Measurements from ENCODE around the gene SLC35C1. TPM values are rescaled to one million over a fixed set of nuclear protein-coding genes. Genes with fewer than 3 reads are reported as not detected.

SLC35C1 gene
- total RNA-seq, 1 donor from 2014 or later, result 4.3 TPM

DNA sequence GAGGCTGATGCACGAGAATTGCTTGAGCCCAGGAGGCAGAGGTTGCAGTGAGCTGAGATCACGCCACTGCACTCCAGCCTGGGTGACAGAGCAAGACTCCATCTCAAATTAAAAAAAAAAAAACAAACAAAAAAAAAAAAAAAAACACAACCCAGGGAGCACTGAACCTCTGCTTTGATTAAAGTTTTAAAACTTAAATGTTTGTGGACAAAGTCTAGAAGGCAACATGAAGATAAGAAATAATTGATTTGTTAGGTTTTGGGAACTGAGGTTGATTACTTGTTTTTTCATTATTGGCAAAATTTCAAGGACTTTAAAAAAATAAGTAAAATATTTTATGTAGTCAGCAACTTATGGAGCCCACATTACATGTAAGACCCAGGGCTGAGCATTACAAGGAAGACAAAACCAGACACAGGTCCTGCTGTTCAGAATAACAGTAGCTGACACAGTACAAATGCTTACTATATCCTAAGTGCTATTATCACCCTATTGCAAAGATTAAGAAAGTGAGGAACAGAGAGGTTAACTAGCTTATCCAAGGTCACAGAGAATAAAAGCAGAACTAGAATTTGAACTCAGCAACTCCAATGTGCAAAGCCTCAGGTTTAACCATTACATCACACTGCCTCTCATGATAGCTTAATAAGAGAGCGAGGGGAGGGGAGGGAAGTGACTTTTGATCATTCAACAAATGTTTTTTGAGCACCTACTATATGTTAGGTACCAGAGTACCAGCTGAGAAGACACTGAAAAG, 40.1 kb downstream of the SLC35C1 start:
- no peak for DNase-seq (ENCODE audit: low spot score)

DNA sequence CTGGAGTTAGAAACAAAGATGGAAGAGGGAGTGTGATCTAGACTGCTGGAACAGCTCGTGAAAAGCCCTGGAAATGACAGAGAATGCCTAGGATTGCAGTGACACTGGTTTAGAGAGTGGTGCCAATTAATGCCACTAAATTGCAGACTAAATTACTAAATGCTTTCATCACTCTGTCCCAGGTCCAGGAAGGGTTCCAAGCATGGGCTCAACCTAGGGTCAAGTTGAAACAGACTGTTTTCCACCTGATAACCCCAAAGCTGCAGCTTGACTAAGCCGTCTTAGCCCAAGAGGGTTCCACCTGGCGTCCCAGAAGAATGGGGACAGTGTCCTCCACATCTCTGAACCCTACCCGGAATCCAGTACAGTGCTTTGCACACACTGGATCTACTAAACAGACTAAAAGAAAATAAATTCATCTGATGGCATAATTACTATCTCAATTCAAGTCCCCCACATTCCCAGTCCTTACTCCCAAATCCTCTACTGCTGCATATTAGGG, 41.3 kb downstream of the SLC35C1 start:
- DNase-seq (ENCODE audit: low spot score), result no peak

DNA sequence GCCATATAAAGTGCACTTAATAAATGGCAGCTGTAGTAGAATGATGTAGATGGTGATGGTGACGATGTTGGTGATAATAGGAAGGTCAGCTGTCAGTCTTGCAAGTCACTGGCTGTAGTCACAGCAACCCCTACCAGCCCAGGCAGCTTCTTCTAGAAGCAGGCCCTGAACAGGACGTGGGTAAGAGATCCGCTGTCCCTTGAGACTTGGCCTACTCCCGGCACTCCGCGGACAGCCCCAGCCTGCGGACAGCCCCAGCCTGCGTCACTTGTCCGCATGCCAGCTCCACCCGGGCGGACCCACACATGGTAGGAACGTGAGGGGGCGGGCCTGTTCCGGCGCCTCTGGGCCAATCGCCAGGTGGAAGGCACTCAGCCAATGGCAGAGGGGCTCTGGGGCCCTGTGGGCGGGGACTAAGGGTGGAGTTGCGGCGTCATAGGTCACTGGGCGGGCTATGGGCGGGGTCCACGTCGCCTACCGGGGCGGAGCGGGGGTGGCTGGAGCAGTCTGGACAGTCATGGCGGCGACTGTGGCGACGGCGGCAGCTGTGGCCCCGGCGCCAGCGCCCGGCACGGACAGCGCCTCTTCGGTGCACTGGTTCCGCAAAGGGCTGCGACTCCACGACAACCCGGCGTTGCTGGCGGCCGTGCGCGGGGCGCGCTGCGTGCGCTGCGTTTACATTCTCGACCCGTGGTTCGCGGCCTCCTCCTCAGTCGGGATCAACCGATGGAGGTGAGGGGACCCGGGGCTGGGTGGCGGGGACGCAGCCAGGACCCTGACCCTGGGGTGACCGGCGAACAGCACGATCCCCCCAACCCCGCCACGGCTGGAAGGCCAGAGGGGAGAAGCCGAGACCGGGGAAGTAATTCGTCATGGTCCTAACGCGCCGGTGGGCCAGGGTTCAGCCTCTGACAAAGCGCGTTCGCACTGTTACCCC, 42.3 kb downstream of the SLC35C1 start, which contains the start of gene CRY2:
Gene CRY2, plus strand, starts transcription at position 502 of the 937 bp plus-strand sequence. Its CDS starts 16 bp downstream, at position 518.
- DNase-seq (ENCODE audit: low spot score), result peak; percentile 98

DNA sequence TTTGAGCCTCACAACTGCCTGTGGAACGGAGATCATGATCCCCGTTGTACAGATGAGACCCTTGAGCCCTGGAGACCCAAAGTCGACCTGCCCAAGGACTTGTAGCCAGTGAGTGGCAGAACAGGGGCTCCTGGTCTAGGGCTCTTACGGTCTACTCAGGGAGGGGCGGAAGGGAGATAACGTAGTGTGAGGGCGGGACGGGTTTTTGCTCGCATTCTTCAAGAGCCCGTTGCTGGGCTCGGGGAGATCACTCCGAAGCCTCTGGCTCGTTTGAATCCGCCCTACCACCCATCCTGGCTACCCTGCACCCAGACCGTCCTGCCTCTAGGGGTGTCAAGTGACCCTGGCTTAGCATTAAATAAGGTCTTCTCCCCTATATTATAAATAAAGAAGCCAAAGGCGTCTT, 43.0 kb downstream of the SLC35C1 start:
- DNase-seq (ENCODE audit: low spot score), result peak; percentile 74

DNA sequence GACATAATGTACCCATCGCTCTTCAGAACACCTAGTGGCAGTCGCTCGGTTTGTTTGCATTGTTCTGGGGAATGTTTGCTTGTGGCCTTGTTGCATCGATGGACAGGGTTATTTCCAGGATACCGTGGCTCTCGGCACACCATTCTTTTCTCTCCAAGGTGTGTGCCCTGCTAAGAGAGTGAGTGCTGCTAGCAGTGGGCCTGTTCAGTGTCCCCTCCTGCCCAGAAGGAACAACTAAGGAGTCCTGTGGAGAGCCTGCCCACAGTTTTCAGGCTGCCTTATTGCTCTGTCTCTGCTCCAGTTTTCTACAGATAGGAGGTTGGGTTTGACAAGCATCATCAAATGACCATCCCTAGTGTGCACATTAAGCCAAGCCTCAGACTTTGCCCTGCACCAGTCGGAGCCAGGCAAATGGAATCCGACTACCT, 43.7 kb downstream of the SLC35C1 start:
- DNase-seq (ENCODE audit: low spot score), result no peak

DNA sequence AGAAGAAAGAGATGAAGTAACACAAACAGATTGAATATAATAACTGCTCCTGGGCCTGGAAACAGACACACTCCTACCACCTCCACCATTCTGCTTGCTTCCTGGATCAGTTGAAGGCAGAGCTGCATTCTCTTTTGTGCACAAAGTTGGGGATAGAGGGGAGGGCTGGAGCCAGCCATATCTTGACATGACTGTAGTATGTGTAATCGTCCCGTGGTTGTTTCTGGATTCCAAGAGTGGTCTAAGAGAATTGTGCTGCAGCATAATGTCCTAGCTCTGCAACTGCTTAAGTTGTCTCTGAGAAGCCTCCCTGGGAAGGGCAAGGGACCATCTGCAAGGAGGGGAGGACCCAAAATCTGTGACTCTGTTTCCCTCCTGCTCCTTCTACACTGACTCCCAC, 45.5 kb downstream of the SLC35C1 start:
- DNase-seq (ENCODE audit: low spot score), result no peak

DNA sequence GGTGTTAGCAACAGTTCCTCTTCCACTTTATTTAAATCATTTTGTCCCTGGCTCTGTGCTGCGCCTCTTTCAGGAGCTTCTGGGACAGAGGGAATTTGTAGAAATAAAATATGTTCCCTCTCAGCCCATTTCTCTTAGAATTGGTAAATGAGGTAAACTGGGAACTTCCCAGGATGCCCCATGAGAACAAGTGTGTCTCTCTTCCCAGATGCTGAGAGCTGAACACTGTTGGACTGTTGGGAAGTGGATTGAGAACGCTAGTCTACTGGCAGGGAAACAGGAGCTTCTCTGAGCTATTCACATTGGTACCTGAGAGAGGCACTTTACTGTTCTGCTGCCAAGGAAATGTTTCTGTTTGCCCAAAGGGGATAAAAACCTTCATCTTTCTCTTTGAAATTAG, 46.3 kb downstream of the SLC35C1 start:
- DNase-seq (ENCODE audit: low spot score), result no peak

DNA sequence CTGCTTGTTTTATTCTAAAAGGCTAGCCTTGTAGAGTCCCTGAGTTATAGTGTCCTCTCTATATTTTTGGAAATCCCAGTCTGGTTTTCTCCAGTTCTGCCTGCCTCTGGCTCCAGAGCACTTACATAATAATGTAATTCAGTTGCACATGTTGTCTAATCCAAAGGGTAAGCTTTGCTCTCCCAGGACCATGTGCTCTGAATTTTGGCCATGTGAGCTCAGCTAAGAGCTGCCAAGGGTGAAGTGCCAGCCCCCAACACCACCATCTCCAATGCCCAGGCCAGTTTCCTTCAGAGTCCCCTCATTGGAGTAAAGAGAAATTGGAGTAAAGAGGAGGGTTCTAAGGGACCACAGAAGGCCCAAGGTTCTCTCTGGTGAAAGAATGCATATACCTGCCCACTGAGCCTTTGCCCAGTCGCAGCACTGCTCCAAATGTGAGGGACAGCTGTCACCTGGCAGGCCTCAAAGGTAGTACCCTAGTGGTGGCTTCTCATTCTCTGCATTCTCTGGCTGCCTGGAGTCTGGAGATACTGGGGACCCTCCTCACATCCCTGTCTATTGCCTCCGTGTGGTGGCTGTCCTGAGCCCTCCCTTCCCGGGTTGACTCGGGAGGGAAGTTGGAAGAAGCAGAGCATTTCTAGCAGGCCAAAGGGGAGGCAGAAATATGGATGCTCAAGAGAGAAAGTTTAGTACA, 47.2 kb downstream of the SLC35C1 start:
- no peak for DNase-seq (ENCODE audit: low spot score)

DNA sequence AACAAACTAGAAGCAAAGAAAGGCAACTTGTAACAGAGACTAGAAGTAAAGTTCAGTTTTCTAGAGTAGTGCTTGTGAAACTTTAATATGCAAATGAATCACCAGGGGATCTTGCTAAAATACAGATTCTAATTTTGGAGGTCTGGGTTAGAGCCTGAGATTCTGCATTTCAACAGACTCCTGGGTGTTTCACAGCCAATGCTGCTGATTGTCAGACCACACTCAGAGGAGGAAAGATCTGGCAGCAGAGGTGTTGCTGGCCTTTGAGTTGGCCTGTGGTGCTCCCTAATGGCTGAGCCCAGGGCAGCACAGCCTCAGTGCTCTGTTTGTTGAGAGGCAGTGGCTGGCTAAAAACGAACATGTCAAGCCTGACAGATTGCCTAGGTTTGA, 47.8 kb downstream of the SLC35C1 start:
- DNase-seq (ENCODE audit: low spot score), result no peak

DNA sequence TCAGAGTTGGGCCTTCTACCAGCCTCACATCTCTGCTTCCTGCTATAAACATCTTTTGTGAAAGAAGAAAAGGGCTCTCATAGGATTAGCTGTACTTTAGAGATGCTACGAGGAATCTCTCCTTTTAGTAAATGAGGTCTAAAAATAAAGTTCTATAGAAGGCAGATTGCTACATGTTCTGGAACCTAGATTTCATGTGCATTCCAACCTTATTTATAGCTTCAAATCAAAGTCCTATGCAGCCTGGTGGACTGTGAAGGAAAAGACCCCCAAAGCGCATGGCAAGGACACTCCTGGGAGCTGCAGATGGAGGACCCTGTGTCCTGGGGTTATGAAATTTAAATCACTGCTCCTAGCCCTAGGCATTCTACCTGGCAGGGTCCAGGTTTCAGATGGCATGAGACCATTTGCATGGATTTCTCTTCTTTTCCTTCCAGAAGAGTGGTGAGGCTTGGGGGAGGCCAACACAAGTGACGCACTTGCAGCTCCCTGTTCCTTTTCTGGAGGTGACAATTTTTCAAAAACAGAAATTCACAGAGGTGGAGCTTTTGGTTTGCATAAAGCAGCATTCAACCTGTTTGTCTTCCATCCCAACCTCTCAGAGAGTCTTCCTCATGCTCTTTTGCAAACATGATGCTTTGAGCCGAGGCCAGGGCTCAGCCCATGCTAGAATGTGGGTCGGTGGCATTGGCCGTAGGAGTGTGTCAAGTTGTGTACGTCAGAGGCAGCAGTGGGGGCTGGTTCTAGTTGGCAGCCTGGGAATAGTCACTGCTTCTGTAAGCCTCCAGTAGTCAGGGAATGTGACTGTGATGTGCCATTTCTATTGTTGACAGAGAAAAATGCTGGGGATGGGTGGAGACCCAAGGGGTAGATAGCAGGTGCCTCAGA, 48.6 kb downstream of the SLC35C1 start:
- DNase-seq (ENCODE audit: low spot score), result peak; percentile 42

DNA sequence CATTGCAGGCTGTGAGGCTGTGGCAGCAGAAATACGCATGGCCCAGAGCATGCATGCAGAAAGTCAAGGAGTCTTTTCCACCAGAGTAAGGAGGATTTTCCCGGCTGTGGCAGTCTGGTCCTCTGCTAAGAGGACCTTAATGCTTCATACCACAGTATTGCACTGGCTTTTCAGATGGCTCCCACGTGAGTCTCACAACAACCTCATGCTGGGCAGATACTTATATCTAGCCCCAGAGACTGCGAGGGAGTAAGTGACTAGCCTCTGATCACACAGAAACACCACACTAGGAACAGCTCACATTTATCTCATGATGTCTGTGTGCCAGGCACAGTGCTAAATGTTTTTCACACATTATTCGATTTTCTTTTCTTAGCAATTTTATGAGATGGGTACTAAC, 50.4 kb downstream of the SLC35C1 start:
- no peak for DNase-seq (ENCODE audit: low spot score)

DNA sequence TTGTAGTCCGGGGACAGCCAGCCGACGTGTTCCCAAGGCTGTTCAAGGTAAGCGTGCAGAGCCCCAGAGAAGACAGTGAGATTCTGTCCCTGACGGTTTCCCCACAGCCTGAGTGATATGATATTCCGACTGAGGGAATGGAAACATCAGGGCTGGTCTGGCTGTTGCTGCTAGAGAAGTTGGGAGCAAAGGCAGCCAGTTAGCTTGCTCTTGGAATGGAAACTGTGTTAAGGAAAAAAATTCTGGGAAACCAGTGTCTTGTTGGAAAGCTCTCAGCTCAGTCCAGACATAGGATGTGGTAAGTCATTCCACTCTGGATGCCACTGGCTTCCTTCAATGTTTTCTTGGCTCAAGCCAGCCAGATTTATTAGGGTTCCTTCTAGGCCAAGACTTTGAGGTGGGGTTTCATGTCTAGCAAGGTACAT, 51.1 kb downstream of the SLC35C1 start:
- peak; percentile 69 for DNase-seq (ENCODE audit: low spot score)

DNA sequence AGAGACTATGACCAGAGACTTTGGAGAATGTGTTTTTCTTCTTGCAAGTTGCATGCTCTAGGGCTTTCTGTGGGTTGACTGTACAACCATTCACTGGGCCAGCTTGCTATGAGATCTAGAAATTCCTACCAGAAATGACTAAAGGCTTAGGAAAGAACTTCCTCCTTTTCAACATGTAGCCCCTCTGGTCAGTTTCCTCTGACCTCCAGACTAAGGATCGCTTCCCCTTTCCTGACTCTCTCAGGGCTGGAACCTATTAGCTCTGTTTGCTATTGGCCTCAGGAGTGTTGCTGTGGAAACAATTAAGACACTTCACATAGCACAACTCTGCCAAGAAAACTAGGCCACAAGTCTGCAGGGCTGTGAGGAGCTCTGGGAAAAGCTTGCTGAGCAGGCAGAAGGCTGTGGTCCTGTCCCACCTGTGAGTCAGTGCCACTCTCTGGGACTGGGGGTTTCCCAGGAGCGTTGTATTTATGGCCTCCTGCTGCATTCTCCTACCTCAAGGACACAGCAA, 53.1 kb downstream of the SLC35C1 start:
- peak; percentile 90 for DNase-seq (ENCODE audit: low spot score)

DNA sequence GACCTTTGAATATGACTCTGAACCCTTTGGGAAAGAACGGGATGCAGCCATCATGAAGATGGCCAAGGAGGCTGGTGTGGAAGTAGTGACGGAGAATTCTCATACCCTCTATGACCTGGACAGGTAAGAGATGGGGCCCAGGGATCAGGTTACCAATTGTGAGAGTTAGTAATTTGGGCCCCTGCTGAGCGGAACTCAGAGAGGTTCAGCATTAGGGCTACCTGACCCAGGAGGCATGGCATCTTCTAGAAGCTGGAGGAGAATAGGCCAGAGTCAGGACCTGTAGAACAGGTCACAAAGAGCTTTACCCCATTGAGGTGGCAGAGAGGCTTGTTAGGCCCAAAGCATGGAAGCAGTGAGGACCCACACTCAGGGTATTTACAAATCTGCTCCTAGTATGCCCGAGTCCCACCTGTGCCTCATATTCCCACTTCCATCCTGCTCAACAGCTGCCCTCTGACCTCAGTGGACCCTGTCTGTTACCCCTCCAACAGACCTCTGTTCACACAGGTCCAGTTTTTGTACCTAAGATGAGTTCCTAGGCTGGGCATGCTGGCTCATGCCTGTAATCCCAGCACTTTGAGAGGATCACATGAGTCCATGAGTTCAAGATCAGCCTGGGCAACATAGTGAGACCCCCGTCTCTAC, 53.9 kb downstream of the SLC35C1 start:
- no peak for DNase-seq (ENCODE audit: low spot score)

DNA sequence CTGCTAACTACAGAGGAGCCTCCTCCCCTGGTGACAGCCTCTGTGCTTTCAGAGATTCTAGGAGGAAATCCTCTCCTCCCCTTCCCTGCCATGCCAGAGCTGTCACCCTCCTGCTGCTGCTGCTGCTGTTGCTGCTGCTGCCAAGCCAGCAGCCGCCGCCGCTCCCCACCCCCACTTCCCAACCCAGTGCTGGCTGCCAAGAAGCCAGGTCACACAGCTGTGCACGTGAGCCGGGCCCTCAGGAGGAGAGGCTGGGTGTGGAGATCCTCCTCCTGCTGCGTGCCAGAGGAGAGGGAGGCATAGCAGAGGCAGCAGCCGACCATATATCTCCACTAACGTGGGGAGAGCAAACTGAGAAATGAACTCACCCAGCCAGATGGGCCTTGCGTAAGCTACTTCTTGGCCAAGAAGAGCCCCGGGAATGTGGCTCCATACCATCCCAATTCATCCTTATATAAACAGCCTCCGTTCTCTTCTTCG, 54.8 kb downstream of the SLC35C1 start:
- DNase-seq (ENCODE audit: low spot score), result peak; percentile 98

DNA sequence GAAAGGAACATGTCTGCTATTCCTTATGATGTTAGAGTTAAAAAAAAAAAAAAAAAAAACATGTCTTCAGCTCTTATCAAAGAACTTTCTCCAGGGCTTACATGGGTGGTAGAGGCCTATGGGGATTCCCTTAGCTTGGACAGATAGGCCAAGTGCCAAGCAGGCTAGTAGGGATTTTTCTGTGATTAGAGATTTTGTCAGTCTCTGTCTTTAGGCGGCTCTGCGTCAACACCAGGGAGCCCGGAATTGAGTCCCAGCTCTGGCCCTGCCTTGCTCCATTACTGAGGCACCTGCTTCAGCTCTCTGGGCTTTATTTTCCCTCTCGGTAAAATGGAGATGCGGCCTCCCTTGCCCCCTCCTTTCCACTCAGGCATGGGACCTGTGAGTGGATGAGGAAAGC, 55.4 kb downstream of the SLC35C1 start:
- peak; percentile 86 for DNase-seq (ENCODE audit: low spot score)

DNA sequence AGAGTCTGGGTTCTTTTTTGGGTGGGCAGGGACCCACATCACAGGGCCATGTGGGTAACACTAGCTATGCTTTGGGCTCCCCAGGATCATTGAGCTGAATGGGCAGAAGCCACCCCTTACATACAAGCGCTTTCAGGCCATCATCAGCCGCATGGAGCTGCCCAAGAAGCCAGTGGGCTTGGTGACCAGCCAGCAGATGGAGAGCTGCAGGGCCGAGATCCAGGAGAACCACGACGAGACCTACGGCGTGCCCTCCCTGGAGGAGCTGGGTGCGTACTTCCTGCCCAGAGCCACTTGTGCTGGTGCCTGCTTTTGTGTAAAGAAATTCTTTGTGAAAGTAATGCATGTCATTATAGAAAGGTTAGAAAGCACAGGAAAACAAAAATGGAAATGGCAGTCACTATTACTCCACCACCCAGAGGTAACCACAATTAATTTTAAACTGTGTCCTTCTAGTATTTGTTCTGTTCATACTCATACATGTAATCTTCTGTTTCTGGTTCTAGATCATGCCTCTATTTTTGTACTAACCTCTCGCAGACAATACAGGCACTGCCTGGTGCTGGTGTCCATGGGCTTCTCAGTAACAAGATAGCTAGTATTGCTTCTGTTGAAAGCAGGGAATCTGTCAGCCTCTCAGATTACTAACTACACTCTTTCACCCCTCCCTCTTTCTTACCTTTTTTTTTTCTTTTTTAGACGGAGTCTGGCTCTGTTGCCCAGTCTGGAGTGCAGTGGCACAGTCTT, 56.0 kb downstream of the SLC35C1 start:
- DNase-seq (ENCODE audit: low spot score), result no peak

Measured in umbilical cord (tissue), 2 donors.